Activated naive CD8-positive, alpha-beta T cell treated with anti-CD3 and anti-CD28 coated beads, Interleukin-2, amount 50 U/mL, for 16 hours (primary cell): ENCODE measurements around the gene CELA3A.
"Not testable (repeated sequence)": the region's sequence is repeated elsewhere in the genome, so short reads cannot be mapped to it uniquely, and the experiment has no call there.

Experiments used
- DNase-seq: peaks from one replicate; pipeline ENCODE4 v3.0.0-alpha.2; 2020; ENCODE audit warnings: low read depth, low spot score

The CELA3A gene

DNA sequence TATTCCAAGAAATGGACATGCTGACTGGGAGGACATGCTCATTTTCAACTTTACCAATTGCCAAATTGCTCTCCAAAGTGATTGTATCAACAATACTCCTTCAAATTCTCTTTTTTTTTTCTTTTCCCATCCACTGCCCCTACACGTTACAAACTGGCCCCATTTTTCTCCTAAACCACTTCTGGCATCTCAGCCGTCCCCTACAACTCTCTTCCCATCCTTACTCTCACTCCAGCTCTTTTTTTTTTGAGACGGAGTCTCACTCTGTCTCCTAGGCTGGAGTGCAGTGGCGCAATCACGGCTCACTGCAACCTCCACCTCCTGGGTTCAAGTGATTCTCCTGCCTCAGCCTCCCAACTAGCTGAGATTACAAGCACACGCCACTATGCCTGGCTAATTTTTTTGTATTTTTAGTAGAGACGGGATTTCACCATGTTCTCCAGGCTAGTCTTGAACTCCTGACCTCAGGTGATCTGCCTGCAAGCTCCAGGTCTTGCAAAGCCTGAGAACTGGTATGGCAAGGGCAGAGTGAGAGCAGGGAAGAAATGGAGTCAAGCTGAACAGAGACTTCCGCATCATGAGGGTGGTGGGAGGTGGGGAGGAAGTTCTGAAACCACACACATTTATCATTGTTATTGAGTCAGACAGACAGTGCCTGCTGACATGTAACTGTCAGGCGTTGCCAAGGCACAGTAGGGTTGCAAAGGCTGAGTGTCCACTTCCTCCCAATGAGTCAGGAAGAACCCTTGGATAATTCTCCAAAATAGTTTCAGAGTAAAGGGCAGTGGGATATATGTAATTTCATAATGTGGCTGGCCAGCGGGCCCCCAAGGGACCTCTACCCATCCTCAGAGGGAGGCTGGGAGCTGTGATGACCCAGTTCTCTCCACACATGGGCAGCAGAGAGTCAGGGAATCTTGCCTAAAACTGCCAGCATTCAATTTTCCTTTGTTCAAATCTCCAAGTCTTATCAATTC, 17.4 kb downstream of the CELA3A start:
- DNase-seq = peak; percentile 28

DNA sequence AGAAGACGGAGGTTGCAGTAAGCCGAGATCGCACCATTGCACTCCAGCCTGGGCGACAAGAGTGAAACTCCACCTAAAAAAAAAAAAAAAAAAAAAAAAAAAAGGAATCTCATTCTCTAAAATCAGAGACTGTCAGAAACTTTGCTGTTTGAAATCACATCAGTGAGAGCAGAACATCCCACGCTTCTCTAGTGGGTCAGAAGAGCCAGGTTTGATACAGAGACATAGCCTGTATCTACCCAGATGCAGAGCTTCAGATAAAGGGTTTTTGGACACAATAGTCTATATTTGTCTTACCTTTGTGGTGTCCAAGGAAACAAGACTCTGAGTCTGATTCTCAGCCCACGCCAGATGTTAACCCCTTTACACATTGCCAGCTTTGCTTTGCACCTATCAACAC, 19.6 kb downstream of the CELA3A start:
- DNase-seq = no peak

DNA sequence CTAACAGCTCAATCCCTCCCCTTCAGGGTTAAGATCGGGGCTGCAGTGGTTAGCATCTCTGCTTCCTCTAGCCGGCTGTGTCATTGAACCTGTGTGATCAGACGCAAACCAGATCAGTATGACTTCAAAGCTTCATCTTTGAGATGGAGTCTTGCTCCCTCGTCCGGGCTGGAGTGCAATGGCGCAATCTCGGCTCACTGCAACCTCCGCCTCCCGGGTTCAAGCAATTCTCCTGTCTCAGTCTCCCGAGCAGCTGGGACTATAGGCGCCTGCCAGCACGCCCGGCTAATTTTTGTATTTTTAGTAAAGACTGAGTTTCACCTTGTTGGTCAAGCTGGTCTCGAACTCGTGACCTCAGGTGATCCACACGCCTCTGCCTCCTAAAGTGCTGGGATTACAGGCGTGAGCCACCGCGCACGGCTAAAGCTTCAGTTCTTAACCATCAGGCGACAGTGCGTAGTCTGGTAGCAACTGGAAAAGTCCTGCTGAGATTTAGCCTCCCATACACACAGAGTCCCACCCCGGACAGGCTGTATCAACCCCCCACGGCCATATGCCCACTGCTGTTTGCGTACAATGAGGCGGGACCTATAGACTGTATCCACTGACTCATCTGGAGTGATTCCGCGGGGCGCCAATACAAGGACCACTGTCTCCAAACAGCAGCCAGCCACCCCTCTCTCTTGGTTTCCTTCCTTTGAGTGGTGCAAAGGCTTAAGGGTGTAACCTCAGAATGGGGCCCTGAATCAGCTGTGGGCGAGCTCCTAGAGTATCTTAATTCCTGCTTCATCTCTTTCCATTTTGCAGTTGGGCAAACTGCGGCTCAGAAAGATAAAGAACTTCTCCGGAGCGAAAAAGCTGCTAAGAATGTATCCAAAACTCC, 23.3 kb downstream of the CELA3A start:
- DNase-seq = peak; percentile 41

DNA sequence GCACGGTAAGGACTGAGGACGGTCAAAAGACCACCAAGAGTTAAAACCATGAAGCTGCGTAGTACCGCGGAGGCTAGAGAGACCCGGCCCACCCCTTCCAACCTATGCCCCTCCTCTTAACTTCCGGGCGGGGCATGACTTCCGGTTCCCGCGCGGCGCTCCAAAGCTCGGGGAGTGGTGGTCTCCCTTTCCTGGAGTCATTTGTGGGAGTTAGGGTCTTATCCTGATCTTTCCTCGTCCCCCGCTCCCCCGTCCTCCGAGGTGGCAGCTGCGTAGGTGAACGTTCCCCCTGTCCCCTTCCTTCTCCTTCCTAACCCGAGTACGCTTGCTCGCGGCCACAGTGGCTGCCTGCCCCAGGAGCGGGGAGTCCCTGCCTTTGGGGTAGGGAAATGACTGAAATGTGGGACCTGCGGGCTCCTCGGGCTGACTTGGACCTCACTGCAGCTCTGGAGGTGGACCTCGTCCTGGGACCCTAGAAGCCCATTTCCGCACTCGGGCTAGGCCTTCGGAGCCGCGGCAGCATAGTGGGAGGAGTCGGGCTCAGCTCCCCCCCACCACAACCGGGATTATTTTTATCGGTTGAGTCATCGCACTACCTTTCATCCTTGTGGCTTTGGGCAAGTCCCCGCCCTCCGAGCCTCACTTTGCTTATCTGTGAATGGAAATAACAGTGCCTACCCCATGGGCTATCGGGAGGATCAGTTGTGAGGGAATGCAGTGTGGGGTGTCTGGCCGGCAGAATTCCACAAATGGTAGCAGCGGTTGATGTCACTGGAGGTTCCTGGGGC, 24.1 kb downstream of the CELA3A start:
- DNase-seq = peak; percentile 78

DNA sequence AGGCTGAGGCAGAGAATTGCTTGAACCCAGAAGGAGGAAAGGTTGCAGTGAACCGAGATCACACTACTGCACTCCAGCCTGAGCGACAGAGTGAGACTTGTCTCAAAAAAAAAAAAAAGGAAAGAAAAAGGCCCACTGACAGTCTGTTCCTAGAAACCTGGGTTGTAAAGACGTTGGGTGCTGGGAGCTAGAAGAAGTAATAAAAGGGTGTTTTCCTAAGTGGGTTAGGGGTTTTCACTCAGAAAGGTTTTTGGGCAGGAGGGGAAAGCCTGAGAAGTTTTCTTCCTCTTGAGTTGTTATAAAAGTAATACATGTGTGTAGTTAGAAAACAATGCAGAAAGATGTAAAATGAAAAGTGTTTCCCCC, 25.4 kb downstream of the CELA3A start:
- DNase-seq = no peak

DNA sequence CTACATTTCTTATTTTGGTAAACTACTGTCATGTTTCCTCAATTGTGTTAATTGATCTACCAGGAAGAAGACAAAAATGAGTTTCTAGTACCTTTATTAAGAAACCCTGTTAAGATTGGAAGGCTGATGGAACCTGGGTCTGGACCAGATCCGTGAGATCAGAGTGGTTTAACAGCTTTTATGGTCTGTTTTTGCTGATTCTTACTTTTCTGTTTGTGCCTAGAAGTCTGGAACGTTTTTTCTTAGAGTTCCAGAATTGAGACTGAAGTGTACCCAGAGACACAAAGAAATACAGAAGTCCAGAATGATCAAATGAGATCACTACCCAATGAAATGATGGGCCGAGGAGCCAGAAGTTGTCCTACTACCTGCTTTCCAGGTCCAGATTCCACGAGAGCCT, 28.6 kb downstream of the CELA3A start:
- DNase-seq = no peak

DNA sequence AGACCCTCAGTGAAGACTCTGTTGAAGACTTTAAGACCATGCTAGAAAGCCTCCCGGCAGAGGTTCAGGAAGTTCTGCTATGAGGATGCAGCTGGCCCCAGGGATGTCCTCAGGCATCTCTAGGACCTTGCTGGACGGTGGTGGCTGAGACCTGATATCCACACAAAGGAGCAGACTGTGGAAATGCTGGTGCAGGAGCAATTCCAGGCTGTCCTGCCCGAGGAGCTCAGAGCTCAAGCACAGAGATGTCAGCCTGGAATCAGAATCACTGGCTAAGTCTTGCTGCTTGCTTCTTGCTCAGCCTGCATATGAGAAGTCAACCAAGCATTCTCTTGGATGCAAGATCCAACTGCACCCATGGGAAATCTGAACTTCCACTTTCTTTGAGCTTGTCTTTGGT, 29.0 kb downstream of the CELA3A start:
- no peak for DNase-seq

DNA sequence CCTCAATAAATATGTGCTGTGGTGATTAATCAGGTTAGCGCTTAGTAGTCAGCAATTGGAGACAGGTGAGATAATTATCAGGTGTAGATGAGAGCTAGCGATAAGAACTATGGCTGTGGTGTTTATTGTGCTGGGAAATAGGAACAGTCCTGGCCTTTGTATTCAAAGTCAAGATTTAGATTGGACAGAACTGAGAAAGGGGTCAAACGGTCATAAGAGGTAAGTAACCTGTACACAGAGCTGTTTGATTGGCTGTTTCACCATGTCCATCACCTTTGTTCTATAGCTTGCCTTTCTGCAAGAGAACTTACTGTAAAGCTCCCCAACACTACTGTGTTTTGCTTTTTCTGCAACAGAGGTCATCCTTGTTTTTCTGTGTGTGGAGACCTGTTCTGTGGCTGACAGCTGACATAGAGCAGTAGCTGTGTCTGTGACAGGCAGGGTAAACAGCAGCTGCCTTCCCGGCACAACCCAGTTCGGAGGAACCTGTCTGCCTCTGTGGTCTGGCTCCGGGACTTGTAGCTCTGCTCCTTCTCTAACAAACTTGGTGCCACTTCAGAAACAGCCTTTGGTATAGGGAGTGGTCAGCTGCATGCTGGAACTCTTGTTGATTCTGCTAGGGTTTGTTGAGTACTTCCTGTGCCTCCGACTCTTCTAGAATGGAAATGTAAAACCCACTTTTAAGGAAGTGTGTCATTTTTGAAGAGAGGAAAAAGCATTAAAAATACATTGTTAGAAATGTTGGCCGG, 29.9 kb downstream of the CELA3A start:
- no peak for DNase-seq

DNA sequence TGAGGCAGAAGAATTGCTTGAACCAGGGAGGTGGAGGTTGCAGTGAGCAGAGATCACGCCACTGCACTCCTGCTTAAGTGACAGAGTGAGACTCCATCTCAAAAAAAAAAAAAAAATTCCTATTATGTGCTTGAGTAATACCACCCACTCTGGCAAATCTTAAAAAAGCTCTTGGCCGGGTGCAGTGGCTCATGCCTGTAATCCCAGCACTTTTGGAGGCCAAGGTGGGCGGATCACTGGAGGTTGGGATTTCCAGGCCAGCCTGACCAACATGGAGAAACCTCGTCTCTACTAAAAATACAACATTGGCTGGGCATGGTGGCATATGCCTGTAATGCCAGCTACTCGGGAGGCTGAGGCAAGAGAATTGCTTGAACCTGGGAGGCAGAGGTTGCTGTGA, 33.4 kb downstream of the CELA3A start:
- not testable (repeated sequence) for DNase-seq

DNA sequence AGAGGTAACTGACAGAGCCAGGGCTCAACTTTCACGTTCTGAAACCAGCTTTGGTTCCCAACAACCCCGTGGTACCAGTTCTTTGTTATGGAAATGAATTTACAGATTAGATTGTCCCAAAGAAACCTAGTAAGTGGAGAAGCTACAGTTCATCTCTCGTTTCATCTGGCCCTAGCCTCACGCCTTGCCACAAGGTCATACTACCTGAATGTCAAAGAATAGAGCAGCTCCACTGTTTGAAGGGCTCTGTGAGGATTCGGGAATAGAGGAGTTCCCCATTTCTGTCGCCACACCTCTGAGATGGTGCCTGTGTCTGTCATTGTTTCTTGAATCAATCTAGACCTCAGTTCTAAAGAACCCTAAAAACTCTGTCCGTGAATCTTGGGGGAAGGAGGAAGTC, 36.1 kb downstream of the CELA3A start:
- no peak for DNase-seq

DNA sequence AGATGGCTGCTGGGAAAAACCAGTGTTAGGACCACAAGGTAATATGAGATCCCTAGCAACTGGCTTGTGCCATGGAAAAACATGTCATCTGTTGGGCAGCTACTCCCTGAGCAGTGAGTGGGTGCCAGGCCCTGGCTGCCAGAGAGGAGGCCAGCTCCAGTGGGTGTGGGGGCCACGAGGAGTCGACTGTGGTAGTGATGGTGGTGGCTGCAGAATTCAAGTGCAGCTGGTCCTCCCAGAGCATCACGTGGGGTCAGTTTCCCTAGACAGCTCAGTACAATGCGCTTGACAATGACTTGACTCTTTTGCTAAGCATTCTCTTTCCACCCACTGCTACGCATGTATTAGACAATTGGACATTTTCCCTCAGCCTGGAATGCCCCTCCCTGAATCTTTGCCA, 36.6 kb downstream of the CELA3A start:
- DNase-seq = no peak

DNA sequence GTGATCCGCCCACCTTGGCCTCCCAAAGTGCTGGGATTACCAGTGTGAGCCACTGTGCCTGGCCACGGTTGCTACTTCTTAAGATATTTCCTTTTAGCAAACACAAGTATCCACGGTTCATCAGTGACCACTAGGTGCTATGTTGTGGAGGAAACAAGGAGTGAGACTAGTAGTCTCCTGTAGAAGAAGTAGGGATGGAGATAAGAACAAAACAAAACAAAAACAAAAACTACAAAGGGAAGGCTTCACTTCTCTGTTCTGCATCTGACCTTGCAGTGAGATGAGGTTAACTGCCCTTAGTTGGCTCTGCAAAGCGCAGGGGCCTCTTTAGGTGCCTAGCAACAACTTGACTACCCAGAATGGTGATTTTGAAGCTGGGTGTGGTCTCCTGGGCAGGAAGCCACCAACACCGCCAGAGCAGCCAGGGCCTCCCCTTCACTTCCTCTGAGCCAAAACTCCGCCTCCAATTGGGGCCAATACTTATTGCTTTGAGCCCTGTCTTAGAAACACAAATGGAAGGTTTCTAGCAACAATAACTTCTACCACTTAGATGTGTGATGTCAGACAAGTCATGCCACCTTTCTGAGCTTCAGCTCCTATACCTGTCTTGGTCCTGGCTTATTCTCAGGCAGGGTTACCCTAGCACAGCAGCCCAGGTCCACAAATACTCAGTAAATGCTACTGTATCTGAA, 38.3 kb downstream of the CELA3A start:
- peak; percentile 44 for DNase-seq

DNA sequence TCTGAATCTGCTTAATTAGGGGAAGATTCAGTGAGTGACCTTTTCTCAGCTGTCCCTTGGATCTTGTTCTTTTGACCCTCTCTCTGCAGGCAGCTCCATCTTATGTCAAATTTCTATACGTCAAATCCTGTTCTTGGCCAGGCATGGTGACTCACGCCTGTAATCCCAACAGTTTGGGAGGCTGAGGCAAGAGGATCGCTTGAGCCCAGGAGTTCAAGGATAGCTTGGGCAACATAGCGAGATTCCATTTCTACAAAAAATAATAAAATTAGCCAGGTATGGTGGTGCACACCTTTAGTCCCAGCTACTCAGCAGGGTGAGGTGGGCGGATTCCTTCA, 38.8 kb downstream of the CELA3A start:
- DNase-seq = no peak

DNA sequence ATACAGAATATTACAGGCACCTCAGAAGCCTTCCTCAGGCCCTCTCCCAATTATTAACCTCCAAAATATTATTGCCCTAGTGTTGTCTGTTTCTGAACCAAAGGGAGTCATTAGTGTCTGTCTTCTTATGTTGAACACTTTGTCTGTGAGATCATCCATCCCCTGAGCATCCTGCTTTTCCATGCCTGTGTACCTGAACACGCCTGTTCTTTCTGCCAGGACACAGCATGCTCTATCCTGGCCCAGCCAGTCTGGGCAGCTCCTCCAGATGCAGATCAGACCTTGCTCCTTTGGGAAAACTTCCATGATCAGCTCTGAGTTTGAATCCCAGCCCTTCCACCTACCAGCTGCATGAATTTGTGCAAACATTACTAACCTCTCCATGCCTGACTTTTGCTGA, 40.0 kb downstream of the CELA3A start:
- DNase-seq = no peak

DNA sequence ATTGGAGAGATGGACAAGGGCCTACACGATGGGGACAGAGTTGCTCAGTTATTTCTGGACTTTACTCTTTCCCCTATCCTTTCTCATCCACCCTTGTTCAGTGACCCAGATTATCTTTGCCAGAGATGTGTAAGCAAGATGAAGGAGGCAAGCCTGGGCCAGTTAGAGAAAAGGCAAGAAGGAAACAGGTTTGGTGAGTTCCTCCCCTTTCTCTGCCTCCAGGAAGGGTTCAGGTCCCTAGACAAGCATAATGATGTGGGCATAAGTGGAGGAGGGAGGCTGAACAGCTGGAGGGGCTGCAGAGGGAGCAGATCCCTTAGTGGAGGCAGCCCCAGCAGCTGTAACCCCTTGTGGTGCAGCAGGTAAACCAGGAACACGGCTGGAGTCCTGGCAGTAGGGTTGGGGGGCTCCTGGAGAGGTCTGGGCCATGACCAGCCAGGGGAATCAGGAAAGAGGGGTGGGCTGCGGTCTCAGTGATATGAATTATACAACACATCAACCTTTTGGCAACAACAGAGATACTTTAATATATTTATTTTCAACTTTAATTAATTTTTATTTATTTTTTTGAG, 41.8 kb downstream of the CELA3A start:
- no peak for DNase-seq

DNA sequence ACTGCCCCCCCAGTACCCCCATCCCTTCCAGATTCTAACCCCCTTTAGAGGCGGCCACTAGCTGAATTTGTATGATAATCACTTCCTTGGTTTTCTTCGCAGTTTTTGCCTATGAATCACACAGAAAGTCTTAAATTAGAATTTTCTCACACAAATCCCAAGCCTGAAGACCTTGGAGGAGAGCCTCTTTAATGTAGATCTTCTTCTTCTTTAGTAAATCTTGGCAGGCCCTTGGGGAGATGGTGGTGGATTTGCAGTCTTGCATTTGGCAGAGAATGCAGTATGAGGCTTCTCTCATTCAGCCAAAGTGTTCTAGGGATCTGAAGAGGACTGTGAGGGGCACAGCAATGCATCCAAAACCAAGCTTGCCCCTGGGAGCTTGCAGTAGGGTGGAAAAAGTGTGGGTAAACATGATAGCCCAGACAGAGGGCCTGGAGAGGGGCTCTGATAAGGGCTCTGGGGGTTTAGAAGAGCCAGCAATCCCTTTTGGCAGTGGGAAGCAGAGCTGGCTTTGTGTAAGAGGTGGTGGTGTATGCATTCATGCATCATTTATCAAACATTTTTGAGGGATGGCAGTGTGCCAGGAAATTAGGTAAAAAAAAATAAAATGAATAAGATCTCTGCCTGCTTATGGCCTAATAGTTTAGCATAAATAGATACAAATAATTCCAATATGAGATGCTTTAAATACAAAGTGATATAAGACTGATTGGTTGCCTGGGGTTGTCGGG, 43.4 kb downstream of the CELA3A start:
- DNase-seq = no peak

DNA sequence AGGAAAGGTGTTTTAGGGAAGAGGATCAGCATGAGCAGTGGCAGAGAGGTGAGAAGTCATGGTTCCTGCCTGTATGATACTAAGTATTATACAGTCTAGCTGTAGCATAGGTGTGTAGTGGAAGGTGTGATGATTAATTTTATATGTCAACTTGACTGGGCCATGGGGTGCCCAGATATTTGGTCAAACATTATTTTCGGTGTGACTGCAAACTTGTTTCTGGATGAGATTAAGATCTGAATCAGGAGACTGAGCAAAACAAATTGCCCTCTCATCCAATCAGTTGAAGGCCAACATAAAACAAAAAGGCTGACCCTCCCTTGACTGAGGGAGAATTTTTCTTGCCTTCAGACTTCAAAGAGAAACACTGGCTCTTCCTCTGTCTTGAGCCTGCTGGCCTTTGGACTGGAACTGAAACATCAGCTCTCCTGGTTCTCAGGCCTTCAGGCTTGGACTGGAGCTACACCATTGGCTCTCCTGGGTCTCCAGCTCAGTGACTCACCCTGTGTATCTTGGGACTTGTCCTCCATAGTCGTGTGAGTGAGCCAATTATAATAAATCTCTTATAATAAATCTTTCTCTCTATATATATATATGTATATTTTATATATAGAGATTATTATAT, 44.3 kb downstream of the CELA3A start:
- DNase-seq = no peak

DNA sequence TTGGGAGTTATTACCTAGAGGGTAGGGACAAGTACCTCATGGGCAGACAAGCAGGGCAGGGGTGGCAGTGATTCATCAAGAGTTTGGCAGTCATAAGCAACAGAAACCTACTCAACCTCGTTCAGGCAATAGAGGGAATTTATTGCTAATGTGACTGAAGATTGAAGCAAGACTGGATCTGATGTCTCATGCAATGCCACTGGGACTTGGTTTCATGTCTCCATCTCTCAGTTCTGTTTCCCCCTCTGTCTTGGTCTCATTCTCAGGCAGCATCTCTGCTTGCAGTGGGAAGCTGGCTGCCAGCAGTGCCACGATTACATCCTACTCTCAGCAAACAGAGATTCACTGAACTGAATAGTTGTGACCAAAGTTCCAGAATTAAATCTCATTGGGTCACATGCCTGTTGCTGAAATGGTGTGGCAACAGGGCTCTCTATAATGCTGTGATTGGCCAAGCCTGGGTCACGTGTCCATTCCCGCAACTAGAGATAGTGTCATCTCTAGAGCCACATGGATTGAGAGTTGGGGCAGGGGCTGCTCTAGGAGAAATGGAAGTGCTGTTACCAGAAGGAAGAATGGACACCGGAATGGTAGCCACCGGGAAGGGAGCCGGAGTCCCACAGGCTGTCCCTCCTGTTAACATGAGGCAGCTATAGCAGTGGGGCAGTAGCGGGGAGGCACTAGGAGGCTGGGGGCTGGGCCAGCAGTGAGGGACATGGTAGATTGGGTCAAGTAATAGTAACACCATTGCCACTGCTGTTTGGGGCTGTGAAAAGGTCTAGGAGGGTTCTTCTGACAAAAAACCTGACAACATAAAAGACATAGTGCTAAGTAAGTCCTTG, 47.1 kb downstream of the CELA3A start:
- DNase-seq = peak; percentile 27
